H54 (cell line): Measurements from ENCODE around the gene EIF2S2.
"Not testable (repeated sequence)": the region's sequence is repeated elsewhere in the genome, so short reads cannot be mapped to it uniquely, and the experiment has no call there.

Experiments
- DNase-seq: peaks from one replicate; pipeline ENCODE4 v3.0.0; 2011; ENCODE audit warnings: low spot score, mixed read lengths; ENCODE audit not compliant: insufficient read length
- FAIRE-seq: peaks from 3 replicates; lab custom pipeline; 2011; peaks lifted over from hg19 to GRCh38; lab: Jason Lieb, UNC
- POLR2A ChIP-seq: IDR thresholded peaks from 2 replicates; pipeline ENCODE4 v1.6.1; 2011; ENCODE audit warnings: low read depth, mild to moderate bottlenecking, low read length

EIF2S2 gene

GRCh38 chr20:34111702-34112599, at the start of gene EIF2S2:
TSS of gene EIF2S2 (minus strand) at chr20:34112243. CDS start at chr20:34112110, 133 bp downstream.
- DNase-seq (peak; percentile 95), FAIRE-seq (peak; percentile 60)
- TF ChIP-seq POLR2A: peak; percentile 93

GRCh38 chr20:34157697-34158096, 45.7 kb upstream of the EIF2S2 start:
- DNase-seq, FAIRE-seq: not testable (repeated sequence)

DNA sequence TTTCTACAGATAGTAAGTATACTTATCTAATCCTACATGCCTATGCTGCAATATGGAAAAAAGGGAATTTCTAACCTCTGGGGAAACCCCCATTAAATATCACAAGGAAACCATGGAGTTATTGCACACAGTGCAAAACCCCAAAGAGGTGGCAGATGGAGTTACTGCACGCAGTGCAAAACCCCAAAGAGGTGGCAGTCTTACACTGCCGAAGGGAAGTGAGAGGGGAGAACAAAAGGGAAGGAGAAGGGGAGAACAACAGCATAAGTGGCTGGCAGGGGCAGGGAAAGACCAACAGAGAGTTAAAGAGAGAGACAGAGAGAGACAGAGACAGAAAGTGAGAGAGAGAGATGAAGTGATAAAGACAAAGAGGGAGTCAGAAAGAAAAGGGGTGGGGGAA, 43.8 kb upstream of the EIF2S2 start:
- TF ChIP-seq POLR2A: no peak
- DNase-seq (no peak), FAIRE-seq (no peak)

- not testable (repeated sequence) for FAIRE-seq
These were observed 41.1 kb upstream of the EIF2S2 start for GRCh38 chr20:34153169-34153568.

GRCh38 chr20:34152073-34152472, 40.0 kb upstream of the EIF2S2 start:
- DNase-seq, FAIRE-seq: not testable (repeated sequence)

More at GRCh38 chr20:34153169-34153568, 41.1 kb upstream of the EIF2S2 start:
- DNase-seq: not testable (repeated sequence)

GRCh38 chr20:34150306-34151000, 38.4 kb upstream of the EIF2S2 start:
- FAIRE-seq (no peak), DNase-seq (no peak)
- no peak for TF ChIP-seq POLR2A

DNA sequence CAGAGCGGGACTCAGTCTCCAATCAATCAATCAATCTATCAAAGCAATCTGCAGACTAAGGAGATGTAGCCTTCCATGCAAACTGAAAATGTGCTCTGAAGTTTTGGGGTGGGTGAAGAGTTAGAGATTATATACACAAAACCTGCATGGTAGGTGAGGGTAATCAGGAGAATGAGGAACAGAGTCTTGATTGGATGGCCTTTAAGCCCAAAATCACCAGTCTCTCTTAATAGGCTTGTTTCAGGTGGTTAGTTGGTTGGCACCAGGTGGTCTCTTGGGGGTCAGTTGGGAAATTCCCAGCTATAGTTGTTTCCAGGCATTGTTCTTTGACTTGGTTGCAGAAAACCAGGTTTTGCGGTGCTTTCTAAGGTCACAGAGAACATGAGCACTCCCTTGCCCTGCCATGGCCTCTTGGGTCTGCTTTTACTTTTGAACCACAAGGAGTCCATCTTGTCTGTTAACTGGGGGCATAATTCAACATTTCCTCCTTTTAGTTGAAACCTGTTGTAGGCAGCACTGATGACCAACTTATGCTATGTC, 33.3 kb upstream of the EIF2S2 start:
- TF ChIP-seq POLR2A: no peak
- FAIRE-seq (no peak), DNase-seq (no peak)

DNA sequence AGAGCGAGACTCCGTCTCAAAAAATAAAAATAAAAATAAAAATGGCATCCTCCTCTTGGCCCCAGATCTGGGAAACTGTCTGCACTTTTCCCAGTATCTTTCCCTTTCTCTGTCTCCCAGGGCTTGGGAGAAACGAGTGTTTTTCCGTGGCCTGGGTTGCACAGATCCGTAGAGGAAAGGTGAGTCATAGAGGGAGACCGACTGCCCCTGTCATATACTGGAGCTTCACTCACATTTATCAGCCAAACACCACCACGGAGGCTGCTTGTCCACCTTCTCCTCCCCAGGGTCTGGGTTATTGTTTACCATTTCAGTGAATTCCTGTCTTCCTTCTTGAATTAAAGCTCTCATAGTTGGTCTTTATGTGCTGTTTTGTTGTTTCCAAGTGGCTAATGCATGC, 31.9 kb upstream of the EIF2S2 start:
- FAIRE-seq (no peak), DNase-seq (peak; percentile 29)
- TF ChIP-seq POLR2A: no peak

- no peak for TF ChIP-seq POLR2A
- DNase-seq (no peak), FAIRE-seq (no peak)
These were observed 30.1 kb upstream of the EIF2S2 start for GRCh38 chr20:34142121-34142520.

DNA sequence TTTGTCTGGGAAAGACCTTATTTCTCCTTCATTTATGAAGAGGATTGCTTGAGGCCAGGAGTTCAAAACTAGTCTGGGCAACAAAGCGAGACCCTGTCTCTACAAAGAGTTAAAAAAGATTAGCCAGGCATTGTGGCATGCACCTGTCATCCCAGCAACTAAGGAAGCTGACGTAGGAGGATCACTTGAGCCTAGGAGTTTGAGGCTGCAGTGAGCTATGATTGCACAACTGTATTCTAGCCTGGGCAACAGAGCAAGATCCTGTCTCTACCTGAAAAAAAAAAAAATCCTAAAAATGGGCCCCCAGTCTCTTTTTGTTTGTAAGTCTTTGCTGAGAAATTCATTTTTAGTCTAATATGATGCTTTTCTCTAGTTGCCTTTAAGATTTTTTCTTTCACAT, 29.2 kb upstream of the EIF2S2 start:
- DNase-seq (no peak), FAIRE-seq (no peak)
- TF ChIP-seq POLR2A: no peak

- FAIRE-seq: not testable (repeated sequence)
These were observed 23.7 kb upstream of the EIF2S2 start for GRCh38 chr20:34135525-34136275.

DNA sequence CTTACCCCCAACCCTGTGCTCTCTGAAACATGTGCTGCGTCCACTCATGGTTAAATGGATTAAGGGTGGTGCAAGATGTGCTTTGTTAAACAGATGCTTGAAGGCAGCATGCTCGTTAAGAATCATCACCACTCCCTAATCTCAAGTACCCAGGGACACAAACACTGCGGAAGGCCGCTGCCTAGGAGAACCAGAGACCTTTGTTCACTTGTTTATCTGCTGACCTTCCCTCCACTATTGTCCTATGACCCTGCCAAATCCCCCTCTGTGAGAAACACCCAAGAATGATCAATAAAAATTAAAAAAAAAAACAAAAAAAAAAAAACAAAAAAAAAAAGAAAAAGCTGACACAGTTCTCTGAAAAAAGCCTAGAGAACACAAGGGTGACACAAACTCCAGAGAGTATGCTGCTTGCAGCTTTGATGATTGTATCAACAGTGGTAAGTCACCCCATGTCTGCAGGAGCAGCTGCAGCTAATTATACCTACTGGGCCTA, 21.4 kb upstream of the EIF2S2 start:
- not testable (repeated sequence) for DNase-seq, FAIRE-seq

More at GRCh38 chr20:34135525-34136275, 23.7 kb upstream of the EIF2S2 start:
- DNase-seq: not testable (repeated sequence)

GRCh38 chr20:34132943-34133342, 20.9 kb upstream of the EIF2S2 start:
- not testable (repeated sequence) for FAIRE-seq, DNase-seq

GRCh38 chr20:34132491-34132890, 20.4 kb upstream of the EIF2S2 start:
- not testable (repeated sequence) for FAIRE-seq, DNase-seq
